ENCODE measurements around the gene TRAT1. TPM values are rescaled to one million over a fixed set of nuclear protein-coding genes. Genes with fewer than 3 reads are reported as not detected.

Gene TRAT1
- total and polyA plus RNA-seq, 2 donors (not counting 1 experiment from before 2014, with no cell fraction given): 0.34 TPM; not detected in 1

GRCh38 chr3:108891833-108892232, 69.2 kb downstream of the TRAT1 start:
- Histone ChIP-seq H3K27ac (ENCODE audit: low read length in 2 of 2) (no peak overlapping the region), H3K4me1 (ENCODE audit: control insufficient read depth in 2 of 2, insufficient read depth in 2 of 2, low read length in 2 of 2) (no peaks in the 10 kb centered on the region), H3K36me3 (replicated peaks in 1 of 2; ENCODE audit: control extremely low read depth in 1 of 2, control insufficient read depth in 1 of 2, extremely low read depth in 1 of 2, insufficient read depth in 2 of 2, low read length in 1 of 2) (no peaks in the 10 kb centered on the region), H3K79me2 (ENCODE audit: control insufficient read depth, insufficient read depth, low read length) (no peaks in the 10 kb centered on the region), H3K9me3 (ENCODE audit: control extremely low read depth in 1 of 3, control insufficient read depth in 2 of 3, insufficient read depth in 1 of 3, low read length in 2 of 3) (no peaks in the 10 kb centered on the region), H2AFZ (ENCODE audit: insufficient read depth, low read depth, low read length, poor library complexity, severe bottlenecking) (no peak overlapping the region), H3K27me3 (replicated peaks in 1 of 4; ENCODE audit: control extremely low read depth in 1 of 4, control insufficient read depth in 3 of 4, insufficient read depth in 4 of 4, low read length in 3 of 4) (peaks cover 0 to 3% (median 0%) of the 10 kb centered on the region in 4 experiments), H3K9ac (ENCODE audit: low read length) (no peak overlapping the region), H3K4me2 (replicated peaks; ENCODE audit: low read depth, low read length, poor library complexity, severe bottlenecking) (no peak overlapping the region), H3K4me3 (ENCODE audit: control extremely low read depth in 1 of 5, extremely low read depth in 1 of 5, insufficient read depth in 1 of 5, low read depth in 2 of 5, low read length in 4 of 5) (no peak overlapping the region), H4K20me1 (ENCODE audit: control insufficient read depth, insufficient read depth, low read length, poor library complexity, severe bottlenecking) (no peaks in the 10 kb centered on the region)
- H3K27ac Mint-ChIP-seq: no peak overlapping the region
- no peak for DNase-seq
- H3K27me3 Mint-ChIP-seq: peaks cover under 1% of the 10 kb centered on the region
- no peak for ATAC-seq (ENCODE audit: low read depth)
- ChIA-PET CTCF (interaction anchor here (1.6 kb wide), 1 partner anchor 10 kb away, joined by 4 read pairs; no protein-coding TSS in a partner anchor), POLR2A (no interaction called here)
- no peaks in the 10 kb centered on the region for H3K9me3 Mint-ChIP-seq (ENCODE audit: insufficient read depth)
- no peak overlapping the region for H3K4me3 Mint-ChIP-seq
- WGBS (ENCODE audit: insufficient coverage): 92% methylated on average over 3 of the region's 3 CpGs
- H3K4me1 Mint-ChIP-seq: no peaks in the 10 kb centered on the region
- intact Hi-C loops (cut with micrococcal nuclease): no loop called here
- no peak for TF ChIP-seq EZH2 (IDR thresholded peaks at IDR 0.05; ENCODE audit: borderline replicate concordance, insufficient read depth, low read depth, low read length, poor library complexity, severe bottlenecking)
- TF ChIP-seq CTCF (IDR thresholded peaks at IDR 0.05): no peak

DNA sequence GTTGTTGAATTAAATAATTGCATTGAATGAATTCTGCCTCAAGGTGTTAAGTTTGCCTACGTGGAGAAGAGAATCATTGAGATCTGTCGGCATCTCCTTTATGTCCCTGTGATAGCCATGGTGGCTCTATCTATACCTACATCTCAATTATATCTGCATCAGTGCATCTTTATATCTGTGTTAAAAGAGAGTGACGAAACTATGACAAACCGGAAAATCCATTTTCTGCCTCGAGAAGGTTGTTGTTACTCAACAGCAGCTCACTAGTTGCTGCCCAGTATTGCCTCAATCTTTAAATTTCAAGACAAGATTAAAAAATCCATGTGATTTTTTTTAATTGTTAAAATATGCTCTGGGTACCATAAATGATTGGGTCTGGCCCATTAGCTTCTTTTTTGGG, 72.4 kb downstream of the TRAT1 start:
- H3K4me2 ChIP-seq (replicated peaks; ENCODE audit: low read depth, low read length, poor library complexity, severe bottlenecking): no peak overlapping the region
- no peak overlapping the region for H3K4me3 ChIP-seq (ENCODE audit: control extremely low read depth in 1 of 5, extremely low read depth in 1 of 5, insufficient read depth in 1 of 5, low read depth in 2 of 5, low read length in 4 of 5)
- CTCF ChIA-PET: no interaction called here
- H2AFZ ChIP-seq (ENCODE audit: insufficient read depth, low read depth, low read length, poor library complexity, severe bottlenecking): no peak overlapping the region
- H3K27me3 ChIP-seq (replicated peaks in 1 of 4; ENCODE audit: control extremely low read depth in 1 of 4, control insufficient read depth in 3 of 4, insufficient read depth in 4 of 4, low read length in 3 of 4): no peaks in the 10 kb centered on the region
- H3K4me1 ChIP-seq (ENCODE audit: control insufficient read depth in 2 of 2, insufficient read depth in 2 of 2, low read length in 2 of 2): no peaks in the 10 kb centered on the region
- intact Hi-C loops (cut with micrococcal nuclease): no loop called here
- TF ChIP-seq CTCF (IDR thresholded peaks at IDR 0.05): no peak
- TF ChIP-seq EZH2 (IDR thresholded peaks at IDR 0.05; ENCODE audit: borderline replicate concordance, insufficient read depth, low read depth, low read length, poor library complexity, severe bottlenecking): no peak
- ATAC-seq (ENCODE audit: low read depth) (no peak), DNase-seq (no peak)
- H3K4me1 Mint-ChIP-seq: peaks cover 4% of the 10 kb centered on the region
- no peaks in the 10 kb centered on the region for H3K9me3 Mint-ChIP-seq (ENCODE audit: insufficient read depth)
- no peak overlapping the region for H3K4me3 Mint-ChIP-seq
- no peaks in the 10 kb centered on the region for H4K20me1 ChIP-seq (ENCODE audit: control insufficient read depth, insufficient read depth, low read length, poor library complexity, severe bottlenecking)
- H3K79me2 ChIP-seq (ENCODE audit: control insufficient read depth, insufficient read depth, low read length): no peaks in the 10 kb centered on the region
- H3K27me3 Mint-ChIP-seq: peaks cover 4% of the 10 kb centered on the region
- POLR2A ChIA-PET: no interaction called here
- no CpG with 5 or more reads among the region's 5 CpGs for WGBS (ENCODE audit: insufficient coverage)
- no peaks in the 10 kb centered on the region for H3K9me3 ChIP-seq (ENCODE audit: control extremely low read depth in 1 of 3, control insufficient read depth in 2 of 3, insufficient read depth in 1 of 3, low read length in 2 of 3)
- no peak overlapping the region for H3K27ac Mint-ChIP-seq
- H3K27ac ChIP-seq (ENCODE audit: low read length in 2 of 2): no peak overlapping the region
- no peak overlapping the region for H3K9ac ChIP-seq (ENCODE audit: low read length)
- no peaks in the 10 kb centered on the region for H3K36me3 ChIP-seq (replicated peaks in 1 of 2; ENCODE audit: control extremely low read depth in 1 of 2, control insufficient read depth in 1 of 2, extremely low read depth in 1 of 2, insufficient read depth in 2 of 2, low read length in 1 of 2)
